Activated T-helper 1 cell treated with anti-CD3 and anti-CD28 coated beads, Interleukin-2, amount 50 U/mL, for 16 hours (primary cell): ENCODE data around the gene SLC38A3.
"Not testable (repeated sequence)": the region's sequence is repeated elsewhere in the genome, so short reads cannot be mapped to it uniquely, and the experiment has no call there.

Experiments used
- DNase-seq, 2 donors: peaks; one replicate each; pipeline ENCODE4 v3.0.0-alpha.2; 2020; ENCODE audit warnings: low read depth in 1 of 2, low spot score in 1 of 2

Gene SLC38A3

GRCh38 chr3:50230104-50230793 lies 25.2 kb downstream of the SLC38A3 start:
- no peak for DNase-seq

- no peak for DNase-seq
Observed at GRCh38 chr3:50230794-50231125, 25.7 kb downstream of the SLC38A3 start.

- no peak for DNase-seq
Observed at GRCh38 chr3:50231581-50231980, 26.5 kb downstream of the SLC38A3 start.

GRCh38 chr3:50232303-50232702 lies 27.2 kb downstream of the SLC38A3 start:
- DNase-seq, result no peak

- DNase-seq, result no peak
Observed at GRCh38 chr3:50233176-50233575, 28.1 kb downstream of the SLC38A3 start.

- peak; percentile 97 to 99 for DNase-seq
Observed at GRCh38 chr3:50235716-50236483, 30.8 kb downstream of the SLC38A3 start, which contains the start of gene GNAI2. Gene GNAI2 (plus strand): TSS chr3:50236204. CDS start chr3:50236336, 132 bp downstream.

GRCh38 chr3:50236484-50237132 lies 31.5 kb downstream of the SLC38A3 start:
- DNase-seq, result no peak

- no peak for DNase-seq
Observed at GRCh38 chr3:50237133-50237651, 32.1 kb downstream of the SLC38A3 start.

- peak; percentile 74 to 79 for DNase-seq
Observed at GRCh38 chr3:50237754-50238548, 32.9 kb downstream of the SLC38A3 start.

- DNase-seq, result no peak
Observed at GRCh38 chr3:50238549-50239026, 33.5 kb downstream of the SLC38A3 start.

GRCh38 chr3:50239649-50240048 lies 34.6 kb downstream of the SLC38A3 start:
- no peak for DNase-seq

GRCh38 chr3:50241163-50241562 lies 36.1 kb downstream of the SLC38A3 start:
- DNase-seq, result no peak

GRCh38 chr3:50241713-50242380 lies 36.8 kb downstream of the SLC38A3 start:
- DNase-seq, result no peak

GRCh38 chr3:50242381-50242770 lies 37.3 kb downstream of the SLC38A3 start:
- no peak for DNase-seq

GRCh38 chr3:50242851-50243542 lies 37.9 kb downstream of the SLC38A3 start:
- peak in 1 of 2 donors; percentile 26 for DNase-seq

- DNase-seq, result no peak
Observed at GRCh38 chr3:50243543-50243895, 38.4 kb downstream of the SLC38A3 start.

GRCh38 chr3:50244813-50245212 lies 39.7 kb downstream of the SLC38A3 start:
- DNase-seq, result not testable (repeated sequence)

GRCh38 chr3:50245251-50245745 lies 40.2 kb downstream of the SLC38A3 start:
- no peak for DNase-seq

- DNase-seq, result peak; percentile 92 to 96
Observed at GRCh38 chr3:50245831-50246516, 40.9 kb downstream of the SLC38A3 start.
